Stimulated activated CD4-positive, alpha-beta T cell treated with anti-CD3 and anti-CD28 coated beads, Interleukin-15, amount 100 ng/mL, for 24 hours (primary cell): ENCODE measurements around the gene ZCCHC10.
"Not testable (repeated sequence)": the region's sequence is repeated elsewhere in the genome, so short reads cannot be mapped to it uniquely, and the experiment has no call there.

ENCODE experiments used
- DNase-seq: peaks from one replicate; pipeline ENCODE4 v3.0.0-alpha.2; 2020

Gene ZCCHC10

GRCh38 chr5:133025804-133026663 is at the start of gene ZCCHC10:
Gene ZCCHC10, minus strand, starts transcription at chr5:133026549. Its CDS starts 12 bp downstream, at chr5:133026537.
- DNase-seq = peak; percentile 96

- DNase-seq = no peak
These were observed 49.5 kb upstream of the ZCCHC10 start for GRCh38 chr5:133075572-133076536.

GRCh38 chr5:133072021-133072420 is 45.7 kb upstream of the ZCCHC10 start:
- DNase-seq = no peak

GRCh38 chr5:133066045-133066444 is 39.7 kb upstream of the ZCCHC10 start:
- DNase-seq = no peak

- no peak for DNase-seq
These were observed 39.1 kb upstream of the ZCCHC10 start for GRCh38 chr5:133065471-133065870.

- no peak for DNase-seq
These were observed 37.6 kb upstream of the ZCCHC10 start for GRCh38 chr5:133063965-133064364.

- DNase-seq = no peak
These were observed 35.9 kb upstream of the ZCCHC10 start for GRCh38 chr5:133062276-133062675.

GRCh38 chr5:133059621-133060020 is 33.3 kb upstream of the ZCCHC10 start:
- DNase-seq = no peak

GRCh38 chr5:133056891-133057290 is 30.5 kb upstream of the ZCCHC10 start:
- no peak for DNase-seq

GRCh38 chr5:133054697-133055471 is 28.5 kb upstream of the ZCCHC10 start:
- no peak for DNase-seq

- no peak for DNase-seq
These were observed 27.1 kb upstream of the ZCCHC10 start for GRCh38 chr5:133053448-133053847.

- peak; percentile 80 for DNase-seq
These were observed 26.2 kb upstream of the ZCCHC10 start for GRCh38 chr5:133052317-133053175.

- peak; percentile 98 for DNase-seq
These were observed 25.4 kb upstream of the ZCCHC10 start, which contains the start of gene HSPA4 for GRCh38 chr5:133051542-133052316. Gene HSPA4, plus strand, starts transcription at chr5:133052013. Its CDS starts 238 bp downstream, at chr5:133052251.

GRCh38 chr5:133051061-133051541 is 24.8 kb upstream of the ZCCHC10 start:
- DNase-seq = no peak

GRCh38 chr5:133050521-133050920 is 24.2 kb upstream of the ZCCHC10 start:
- DNase-seq = no peak

- DNase-seq = no peak
These were observed 23.3 kb upstream of the ZCCHC10 start for GRCh38 chr5:133049726-133050048.

GRCh38 chr5:133048993-133049725 is 22.8 kb upstream of the ZCCHC10 start:
- DNase-seq = no peak

- DNase-seq = no peak
These were observed 21.1 kb upstream of the ZCCHC10 start for GRCh38 chr5:133047404-133047803.

- not testable (repeated sequence) for DNase-seq
These were observed 20.2 kb upstream of the ZCCHC10 start for GRCh38 chr5:133046560-133046959.

- DNase-seq = no peak
These were observed 15.6 kb upstream of the ZCCHC10 start for GRCh38 chr5:133041910-133042309.
